ENCODE results near the gene USP27X.

USP27X gene

DNA sequence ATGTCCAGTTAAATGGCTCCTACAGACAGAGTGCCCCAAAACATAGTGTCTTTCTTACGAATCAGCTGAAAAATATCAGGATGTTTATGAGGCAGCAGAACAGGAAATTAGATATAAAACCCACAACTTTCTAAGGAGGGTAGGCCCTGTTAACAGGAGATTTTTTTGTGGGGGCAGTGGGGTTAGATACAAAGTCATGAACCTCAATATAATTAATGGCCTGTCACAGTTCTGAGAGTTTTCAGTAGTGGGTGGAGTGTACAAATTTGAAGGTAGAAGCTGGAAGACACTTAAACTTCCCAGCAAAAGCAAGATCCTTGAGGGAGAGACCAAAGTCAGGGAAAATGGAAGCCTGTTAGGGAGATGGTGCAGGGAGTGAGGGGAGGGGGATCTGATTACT lies 32.8 kb upstream of the USP27X start:
- DNase-seq (ENCODE audit: low read depth, low spot score) = no peak
- no peak for TF ChIP-seq CTCF (IDR thresholded peaks at IDR 0.05; ENCODE audit: insufficient read depth, low read length, missing control alignments)
- ChIA-PET CTCF (no interaction called here), POLR2A (no interaction called here)
- H3K4me3 ChIP-seq (ENCODE audit: low read depth, low read length) = no peak overlapping the region

- no peak overlapping the region for H3K4me3 ChIP-seq (ENCODE audit: low read depth, low read length)
- TF ChIP-seq CTCF (IDR thresholded peaks at IDR 0.05; ENCODE audit: insufficient read depth, low read length, missing control alignments) = no peak
- CTCF ChIA-PET = no interaction called here
- POLR2A ChIA-PET = no interaction called here
- no peak for DNase-seq (ENCODE audit: low read depth, low spot score)
Measured at GRCh38 chrX:49848275-49848674, 31.0 kb upstream of the USP27X start.

GRCh38 chrX:49850028-49850427 lies 29.3 kb upstream of the USP27X start:
- no peak for DNase-seq (ENCODE audit: low read depth, low spot score)
- POLR2A ChIA-PET = no interaction called here
- CTCF ChIA-PET = no interaction called here
- no peak overlapping the region for H3K4me3 ChIP-seq (ENCODE audit: low read depth, low read length)
- no peak for TF ChIP-seq CTCF (IDR thresholded peaks at IDR 0.05; ENCODE audit: insufficient read depth, low read length, missing control alignments)

DNA sequence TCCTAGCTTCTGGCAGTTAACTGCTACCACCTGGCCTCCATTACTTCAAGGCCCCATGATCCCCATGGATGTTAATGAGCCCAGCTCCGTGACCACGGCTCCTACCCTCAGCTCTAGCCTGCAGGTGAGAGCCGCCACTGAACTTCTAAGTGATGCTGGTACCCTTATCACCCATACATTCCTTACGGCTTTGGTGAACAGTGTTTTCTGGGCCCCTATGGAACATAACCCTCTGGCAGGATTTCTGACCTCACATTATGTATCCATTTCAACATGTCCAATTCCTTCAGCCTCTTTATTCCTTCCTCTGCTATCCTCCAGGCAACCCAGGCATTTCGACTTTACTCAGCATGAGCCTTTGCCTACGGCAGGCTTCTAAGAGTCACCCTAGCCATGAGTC lies 25.6 kb upstream of the USP27X start:
- DNase-seq (ENCODE audit: low read depth, low spot score) = no peak
- CTCF ChIA-PET = no interaction called here
- TF ChIP-seq CTCF (IDR thresholded peaks at IDR 0.05; ENCODE audit: insufficient read depth, low read length, missing control alignments) = no peak

GRCh38 chrX:49856819-49857218 lies 22.5 kb upstream of the USP27X start:
- TF ChIP-seq CTCF (IDR thresholded peaks at IDR 0.05; ENCODE audit: insufficient read depth, low read length, missing control alignments) = no peak
- H3K4me3 ChIP-seq (ENCODE audit: low read depth, low read length) = no peak overlapping the region
- CTCF ChIA-PET = no interaction called here
- POLR2A ChIA-PET = no interaction called here
- DNase-seq (ENCODE audit: low read depth, low spot score) = no peak

More for the DNA sequence above, 25.6 kb upstream of the USP27X start:
- no peak overlapping the region for H3K4me3 ChIP-seq (ENCODE audit: low read depth, low read length)
- POLR2A ChIA-PET = no interaction called here

- DNase-seq (ENCODE audit: low read depth, low spot score) = no peak
- TF ChIP-seq CTCF (IDR thresholded peaks at IDR 0.05; ENCODE audit: insufficient read depth, low read length, missing control alignments) = no peak
- POLR2A ChIA-PET = no interaction called here
- CTCF ChIA-PET = no interaction called here
- H3K4me3 ChIP-seq (ENCODE audit: low read depth, low read length) = no peak overlapping the region
Measured at GRCh38 chrX:49858341-49858740, 20.9 kb upstream of the USP27X start.

Measured in AG04449 (cell line).